Liver (tissue), 9 donors: Measurements from ENCODE around the gene NBAS. TPM values are rescaled to one million over a fixed set of nuclear protein-coding genes. Genes with fewer than 3 reads are reported as not detected.

ENCODE experiments used
- DNase-seq: peaks from one replicate; pipeline ENCODE4 v3.0.0-alpha.2; 2017; ENCODE audit warnings: low spot score
- H3K27ac ChIP-seq, 2 donors: one replicate each; pipeline ENCODE4 v1.7.0; 2013; ENCODE audit warnings: inconsistent platforms in 2 of 2, low read length in 2 of 2, control low read depth in 1 of 2, low read depth in 1 of 2, mild to moderate bottlenecking in 1 of 2
- H3K27me3 ChIP-seq, 4 donors: one replicate each; pipeline versions ENCODE4 v1.6.1 to v1.7.0; 2013; ENCODE audit warnings: low read length in 3 of 4, inconsistent platforms in 1 of 4, mild to moderate bottlenecking in 1 of 4, moderate library complexity in 1 of 4; ENCODE audit not compliant: control insufficient read depth in 4 of 4, insufficient read depth in 4 of 4
- H3K36me3 ChIP-seq, 4 donors: one replicate each; pipeline versions ENCODE4 v1.6.1 to v1.7.0; 2013; ENCODE audit warnings: low read length in 3 of 4, mild to moderate bottlenecking in 3 of 4, low read depth in 1 of 4, moderate library complexity in 1 of 4; ENCODE audit not compliant: control insufficient read depth in 4 of 4, insufficient read depth in 3 of 4
- H3K4me1 ChIP-seq, 4 donors: one replicate each; pipeline versions ENCODE4 v1.6.1 to v1.7.0; 2013; ENCODE audit warnings: low read length in 3 of 4, mild to moderate bottlenecking in 3 of 4, moderate library complexity in 1 of 4; ENCODE audit not compliant: control insufficient read depth in 4 of 4, insufficient read depth in 4 of 4
- H3K4me3 ChIP-seq, 3 donors: one replicate each; pipeline versions ENCODE4 v1.6.1 to v1.7.0; 2013; ENCODE audit warnings: low read length in 3 of 3, control low read depth in 1 of 3, low read depth in 1 of 3, mild to moderate bottlenecking in 1 of 3
- H3K9ac ChIP-seq, 2 donors: one replicate each; pipeline ENCODE4 v1.7.0; 2013; ENCODE audit warnings: low read length in 2 of 2, mild to moderate bottlenecking in 2 of 2, moderate library complexity in 2 of 2, control low read depth in 1 of 2, low read depth in 1 of 2
- H3K9me3 ChIP-seq, 4 donors: one replicate each; pipeline versions ENCODE4 v1.6.1 to v1.7.0; 2013; ENCODE audit warnings: low read length in 3 of 4; ENCODE audit not compliant: control insufficient read depth in 4 of 4
- EGR1 ChIP-seq, 2 donors: IDR thresholded peaks; 2 replicates each; pipeline ENCODE4 v1.6.1; 2016 to 2018; ENCODE audit warnings: antibody characterized with exemption in 2 of 2, low read depth in 2 of 2
- FOXA1 ChIP-seq: IDR thresholded peaks from 2 replicates; pipeline ENCODE4 v1.6.1; 2016; ENCODE audit warnings: antibody characterized with exemption
- FOXA2 ChIP-seq: IDR thresholded peaks from 2 replicates; pipeline ENCODE4 v1.6.1; 2016; ENCODE audit warnings: antibody characterized with exemption
- GABPA ChIP-seq, 2 donors: IDR thresholded peaks in 1 of 2; conservative IDR thresholded peaks in 1 of 2; 2 replicates each; pipeline ENCODE4 v1.6.1; 2016; ENCODE audit warnings: antibody characterized with exemption in 2 of 2, mild to moderate bottlenecking in 1 of 2, moderate library complexity in 1 of 2
- HNF4A ChIP-seq, 2 donors: conservative IDR thresholded peaks; 2 replicates each; pipeline ENCODE4 v1.6.1; 2016; ENCODE audit warnings: antibody characterized with exemption in 2 of 2, mild to moderate bottlenecking in 2 of 2
- HNF4G ChIP-seq: IDR thresholded peaks from 2 replicates; pipeline ENCODE4 v1.6.1; 2016; ENCODE audit warnings: antibody characterized with exemption
- JUND ChIP-seq, 2 donors: IDR thresholded peaks; 2 replicates each; pipeline ENCODE4 v1.6.1; 2016; ENCODE audit warnings: antibody characterized with exemption in 2 of 2
- NR2F2 ChIP-seq: IDR thresholded peaks from 2 replicates; pipeline ENCODE4 v1.6.1; 2016; ENCODE audit warnings: antibody characterized with exemption
- RAD21 ChIP-seq, 2 donors: IDR thresholded peaks; 2 replicates each; pipeline ENCODE4 v1.6.1; 2016; ENCODE audit warnings: antibody characterized with exemption in 2 of 2, mild to moderate bottlenecking in 2 of 2
- REST ChIP-seq: IDR thresholded peaks from 2 replicates; pipeline ENCODE4 v1.6.1; 2016; ENCODE audit warnings: antibody characterized with exemption, mild to moderate bottlenecking
- RXRA ChIP-seq, 2 donors: IDR thresholded peaks; 2 replicates each; pipeline ENCODE4 v1.6.1; 2017 to 2018; ENCODE audit warnings: antibody characterized with exemption in 2 of 2, mild to moderate bottlenecking in 1 of 2
- SP1 ChIP-seq: IDR thresholded peaks from 2 replicates; pipeline ENCODE4 v1.6.1; 2018; ENCODE audit warnings: antibody characterized with exemption, mild to moderate bottlenecking
- TAF1 ChIP-seq: conservative IDR thresholded peaks from 2 replicates; pipeline ENCODE4 v1.6.1; 2016; ENCODE audit warnings: antibody characterized with exemption, mild to moderate bottlenecking
- YY1 ChIP-seq: IDR thresholded peaks from 2 replicates; pipeline ENCODE4 v1.6.1; 2016; ENCODE audit warnings: antibody characterized with exemption, mild to moderate bottlenecking
- ZBTB33 ChIP-seq: IDR thresholded peaks from 2 replicates; pipeline ENCODE4 v1.6.1; 2016; ENCODE audit warnings: antibody characterized with exemption
- WGBS: extraction: QIAGEN DNeasy Blood & Tissue Kit; methylation state at CpG from one replicate; pipeline ENCODE4 v1.1.7; 2013; 5-methylcytosine and 5-hydroxymethylcytosine counted together
- polyA plus RNA-seq, 2 donors: library from polyadenylated mRNA; stranded (reverse) in 1 of 2; unstranded in 1 of 2; fragments of 200-250 nt in 1 of 2; fragments of >200 nt in 1 of 2; fragmentation: Nextera tagmentation in 1 of 2; extraction: Ambion mirVana in 1 of 2; gene quantifications; one replicate each; pipeline versions ENCODE4 v1.2.1 to v1.2.3, GENCODE V29; 2013 to 2015
- total RNA-seq, 2 donors: library from RNA; depleted of rRNA; stranded (reverse); fragments of >200 nt; gene quantifications; one replicate each; pipeline ENCODE4 v1.2.3, GENCODE V29; 2014
- TF ChIP-seq, protein P1 (sequence below): fragments of 150-350 bp; IDR thresholded peaks from 2 replicates; pipeline ENCODE4 v1.5.1; 2017; ENCODE audit warnings: improper control_type of control experiment, low read depth, low read length; ENCODE audit not compliant: missing input control
- TF ChIP-seq, protein P2 (sequence below): IDR thresholded peaks from 2 replicates; pipeline ENCODE4 v1.6.1; 2016; ENCODE audit warnings: antibody characterized with exemption
- TF ChIP-seq, protein P3 (sequence below): IDR thresholded peaks from 2 replicates; pipeline ENCODE4 v1.6.1; 2016; ENCODE audit warnings: antibody characterized with exemption
- donor health status: healthy.
- donor health status: healthy.
- donor health status: healthy.
- donor health status: healthy.
- donor health status: healthy.

The NBAS gene
- total and polyA plus RNA-seq, 4 donors: 10.5 to 40.0 (median 18.9) TPM

GRCh38 chr2:15378148-15378908, 182.8 kb downstream of the NBAS start:
- H3K4me3 ChIP-seq: no peak overlapping the region

More at GRCh38 chr2:15378148-15378908, 182.8 kb downstream of the NBAS start:
- 89% methylated on average over 6 of the region's 6 CpGs for WGBS
- H3K4me1 ChIP-seq: no peaks in the 10 kb centered on the region
- no peak for DNase-seq
- H3K27me3 ChIP-seq: no peaks in the 10 kb centered on the region
- TF ChIP-seq TAF1 (no peak), FOXA1 (no peak), REST (no peak), SP1 (no peak), JUND (IDR thresholded peaks at IDR 0.05) (no peak), RAD21 (IDR thresholded peaks at IDR 0.05) (no peak), YY1 (no peak), HNF4G (no peak), NR2F2 (no peak), HNF4A (conservative IDR thresholded peaks at IDR 0.05) (no peak), ZBTB33 (no peak), EGR1 (IDR thresholded peaks at IDR 0.05; ENCODE audit: low read depth in 2 of 2) (no peak), GABPA (IDR thresholded peaks at IDR 0.05 in 1 of 2, conservative IDR thresholded peaks at IDR 0.05 in 1 of 2) (no peak), RXRA (IDR thresholded peaks at IDR 0.05) (no peak), FOXA2 (no peak)
- TF ChIP-seq, protein P1, sequence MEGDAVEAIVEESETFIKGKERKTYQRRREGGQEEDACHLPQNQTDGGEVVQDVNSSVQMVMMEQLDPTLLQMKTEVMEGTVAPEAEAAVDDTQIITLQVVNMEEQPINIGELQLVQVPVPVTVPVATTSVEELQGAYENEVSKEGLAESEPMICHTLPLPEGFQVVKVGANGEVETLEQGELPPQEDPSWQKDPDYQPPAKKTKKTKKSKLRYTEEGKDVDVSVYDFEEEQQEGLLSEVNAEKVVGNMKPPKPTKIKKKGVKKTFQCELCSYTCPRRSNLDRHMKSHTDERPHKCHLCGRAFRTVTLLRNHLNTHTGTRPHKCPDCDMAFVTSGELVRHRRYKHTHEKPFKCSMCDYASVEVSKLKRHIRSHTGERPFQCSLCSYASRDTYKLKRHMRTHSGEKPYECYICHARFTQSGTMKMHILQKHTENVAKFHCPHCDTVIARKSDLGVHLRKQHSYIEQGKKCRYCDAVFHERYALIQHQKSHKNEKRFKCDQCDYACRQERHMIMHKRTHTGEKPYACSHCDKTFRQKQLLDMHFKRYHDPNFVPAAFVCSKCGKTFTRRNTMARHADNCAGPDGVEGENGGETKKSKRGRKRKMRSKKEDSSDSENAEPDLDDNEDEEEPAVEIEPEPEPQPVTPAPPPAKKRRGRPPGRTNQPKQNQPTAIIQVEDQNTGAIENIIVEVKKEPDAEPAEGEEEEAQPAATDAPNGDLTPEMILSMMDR: no peak
- TF ChIP-seq, protein P2, sequence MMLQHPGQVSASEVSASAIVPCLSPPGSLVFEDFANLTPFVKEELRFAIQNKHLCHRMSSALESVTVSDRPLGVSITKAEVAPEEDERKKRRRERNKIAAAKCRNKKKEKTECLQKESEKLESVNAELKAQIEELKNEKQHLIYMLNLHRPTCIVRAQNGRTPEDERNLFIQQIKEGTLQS: no peak
- TF ChIP-seq, protein P3, sequence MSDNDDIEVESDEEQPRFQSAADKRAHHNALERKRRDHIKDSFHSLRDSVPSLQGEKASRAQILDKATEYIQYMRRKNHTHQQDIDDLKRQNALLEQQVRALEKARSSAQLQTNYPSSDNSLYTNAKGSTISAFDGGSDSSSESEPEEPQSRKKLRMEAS: no peak
- H3K36me3 ChIP-seq: peaks cover 4 to 12% (median 8%) of the 10 kb centered on the region in 4 donors
- no peaks in the 10 kb centered on the region for H3K9me3 ChIP-seq
- no peak overlapping the region for H3K27ac ChIP-seq
- H3K9ac ChIP-seq: no peak overlapping the region
